Esophagus squamous epithelium (tissue), 5 donors: ENCODE measurements around the gene MCM5. TPM values are rescaled to one million over a fixed set of nuclear protein-coding genes. Genes with fewer than 3 reads are reported as not detected.

ENCODE experiments used
- DNase-seq: peaks from one replicate; lab custom pipeline; 2025; lab: John Stamatoyannopoulos, UW
- H3K27ac ChIP-seq, 4 donors: fragments of 200-600 bp; sonication (generic); one replicate each; pipeline ENCODE4 v1.5.1; 2016 to 2019; ENCODE audit warnings: mild to moderate bottlenecking in 1 of 4
- H3K27me3 ChIP-seq, 4 donors: fragments of 200-600 bp; sonication (generic); 1 replicate in 3 of 4; 2 replicates in 1 of 4; pipeline versions ENCODE4 v1.5.1 to v1.6.0; 2017 to 2021; ENCODE audit warnings: antibody characterized with exemption in 1 of 4
- H3K36me3 ChIP-seq, 3 donors: fragments of 200-600 bp; sonication (generic); one replicate each; pipeline ENCODE4 v1.5.1; 2016 to 2019
- H3K4me1 ChIP-seq, 3 donors: fragments of 200-600 bp; sonication (generic); one replicate each; pipeline ENCODE4 v1.5.1; 2017 to 2019
- H3K4me3 ChIP-seq, 4 donors: fragments of 200-600 bp; sonication (generic); 1 replicate in 3 of 4; 2 replicates in 1 of 4; pipeline ENCODE4 v1.5.1; 2016 to 2019; ENCODE audit warnings: mild to moderate bottlenecking in 2 of 4, moderate library complexity in 1 of 4
- H3K9me3 ChIP-seq, 3 donors: fragments of 200-600 bp; sonication (generic); one replicate each; pipeline ENCODE4 v1.5.1; 2016 to 2019
- CTCF ChIP-seq, 6 experiments: fragments of 450-650 bp in 4 of 6; fragments of 200-600 bp in 2 of 6; sonication (generic) in 2 of 6; IDR thresholded peaks; one replicate each; pipeline ENCODE4 v1.5.1; 2016 to 2019; ENCODE audit warnings: antibody characterized with exemption in 6 of 6, mild to moderate bottlenecking in 4 of 6, moderate library complexity in 4 of 6
- POLR2A ChIP-seq, 4 donors: fragments of 450-650 bp; IDR thresholded peaks; one replicate each; pipeline ENCODE4 v1.6.1; 2017; ENCODE audit warnings: antibody characterized with exemption in 4 of 4, mild to moderate bottlenecking in 4 of 4, moderate library complexity in 3 of 4
- WGBS, 2 donors: methylation state at CpG; one replicate each; pipeline ENCODE4 v1.1.5; 2018; 5-methylcytosine and 5-hydroxymethylcytosine counted together
- intact Hi-C: fragments of 100-400 bp; cut with DNase I; formaldehyde crosslinking; loops from one replicate; pipeline ENCODE4 v1.15.0; 2022
- total RNA-seq, 4 donors: library from RNA; depleted of rRNA; stranded (reverse); fragments of >200 nt; gene quantifications; one replicate each; pipeline ENCODE4 v1.1.0, GENCODE V29; 2016
- donor health status: DM: yes; HTN: yes; CAD: no.

MCM5 gene
- total RNA-seq, 4 donors from 2014 or later = 23.1 to 48.1 (median 34.6) TPM

- no peaks in the 10 kb centered on the region for H3K9me3 ChIP-seq
- H3K4me3 ChIP-seq = no peak overlapping the region
- no peak for DNase-seq
- H3K27ac ChIP-seq = no peak overlapping the region
- peaks cover 0 to 18% (median 3%) of the 10 kb centered on the region in 3 donors for H3K4me1 ChIP-seq
- intact Hi-C loops = no loop called here
- WGBS, 2 donors = 40 to 53% methylated on average over 4 to 8 of the region's 9 CpGs
- no peak for TF ChIP-seq POLR2A (IDR thresholded peaks at IDR 0.05)
- peak in 1 of 6 experiments; percentile 5 for TF ChIP-seq CTCF (IDR thresholded peaks at IDR 0.05)
- H3K36me3 ChIP-seq = no peaks in the 10 kb centered on the region
- peaks cover 0 to 20% (median 0%) of the 10 kb centered on the region in 4 donors for H3K27me3 ChIP-seq
These were observed 54.6 kb downstream of the MCM5 start for GRCh38 chr22:35454416-35455054.

- Histone ChIP-seq H3K9me3 (no peaks in the 10 kb centered on the region), H3K27ac (no peak overlapping the region), H3K4me3 (no peak overlapping the region), H3K27me3 (peaks cover 0 to 23% (median 0%) of the 10 kb centered on the region in 4 donors), H3K36me3 (no peaks in the 10 kb centered on the region), H3K4me1 (peaks cover 0 to 18% (median 3%) of the 10 kb centered on the region in 3 donors)
- no peak for TF ChIP-seq CTCF (IDR thresholded peaks at IDR 0.05)
- TF ChIP-seq POLR2A (IDR thresholded peaks at IDR 0.05) = no peak
- no peak for DNase-seq
- 87 to 94% methylated on average over 5 of the region's 5 CpGs for WGBS, 2 donors
- intact Hi-C loops = no loop called here
These were observed 55.6 kb downstream of the MCM5 start for GRCh38 chr22:35455529-35455928.

GRCh38 chr22:35456757-35457156, 56.8 kb downstream of the MCM5 start:
- no peak for DNase-seq
- intact Hi-C loops = no loop called here
- TF ChIP-seq POLR2A (IDR thresholded peaks at IDR 0.05) (no peak), CTCF (IDR thresholded peaks at IDR 0.05) (no peak)
- H3K4me1 ChIP-seq = peaks cover 0 to 18% (median 3%) of the 10 kb centered on the region in 3 donors
- H3K36me3 ChIP-seq = no peaks in the 10 kb centered on the region
- H3K27ac ChIP-seq = no peak overlapping the region
- H3K9me3 ChIP-seq = no peaks in the 10 kb centered on the region
- 62 to 90% methylated on average over 8 of the region's 10 CpGs for WGBS, 2 donors
- H3K27me3 ChIP-seq = peaks cover 0 to 23% (median 0%) of the 10 kb centered on the region in 4 donors
- H3K4me3 ChIP-seq = no peak overlapping the region

DNA sequence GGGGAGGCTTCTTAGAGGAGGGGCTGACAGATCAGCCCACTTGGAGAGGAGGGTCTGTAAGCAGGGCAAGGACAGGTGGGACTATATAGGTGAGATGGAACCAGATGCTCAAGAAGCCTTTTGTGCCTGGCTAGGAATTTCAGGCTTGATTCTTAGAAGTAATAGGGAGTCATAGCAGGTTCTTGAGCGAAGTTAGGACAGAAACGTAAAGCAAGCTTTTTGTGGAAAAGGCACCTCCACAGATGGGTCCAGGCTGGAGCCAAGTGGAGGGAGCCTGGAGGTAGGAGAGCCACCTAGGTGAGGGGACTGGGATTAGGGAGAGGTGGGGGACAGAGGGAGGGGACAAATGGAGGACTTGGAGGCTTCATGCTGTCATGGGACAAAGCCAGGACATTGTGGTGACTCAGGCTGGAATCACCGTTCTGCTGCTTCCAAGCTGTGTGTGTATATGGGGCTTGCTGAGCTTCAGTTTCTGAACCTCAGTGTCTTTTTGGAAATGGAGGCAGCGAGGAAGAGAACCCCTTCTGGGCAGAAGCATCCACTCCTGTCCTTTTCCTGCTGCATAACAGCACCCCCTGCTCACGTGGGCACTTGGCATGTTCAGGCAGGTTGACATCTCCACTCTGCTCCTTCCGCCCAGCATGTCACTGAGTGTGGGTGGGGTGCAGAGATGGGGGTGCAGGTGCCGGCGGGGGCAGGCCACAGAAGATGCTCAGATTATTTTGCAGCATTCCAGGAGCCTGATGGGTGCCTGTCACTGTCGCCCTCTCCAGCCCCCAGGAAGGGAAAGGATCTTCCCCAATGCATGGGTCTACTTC, 58.0 kb downstream of the MCM5 start:
- no peak for TF ChIP-seq CTCF (IDR thresholded peaks at IDR 0.05)
- TF ChIP-seq POLR2A (IDR thresholded peaks at IDR 0.05) = no peak
- H3K27ac ChIP-seq = no peak overlapping the region
- H3K4me1 ChIP-seq = peaks cover 0 to 11% (median 3%) of the 10 kb centered on the region in 3 donors
- DNase-seq = no peak
- WGBS, 2 donors = 45 to 52% methylated on average over 8 to 9 of the region's 9 CpGs
- H3K4me3 ChIP-seq = no peak overlapping the region
- H3K27me3 ChIP-seq = peaks cover 0 to 20% (median 0%) of the 10 kb centered on the region in 4 donors
- no peaks in the 10 kb centered on the region for H3K9me3 ChIP-seq
- intact Hi-C loops = no loop called here
- H3K36me3 ChIP-seq = no peaks in the 10 kb centered on the region
